ENCODE measurements around the gene MUC4. TPM values are rescaled to one million over a fixed set of nuclear protein-coding genes. Genes with fewer than 3 reads are reported as not detected.

The MUC4 gene
- total RNA-seq, 4 donors from 2014 or later: 5.8 to 23.1 (median 13.0) TPM

- no peak overlapping the region for H3K27ac ChIP-seq
- H3K4me3 ChIP-seq: no peak overlapping the region
- H3K9me3 ChIP-seq: no peaks in the 10 kb centered on the region
- H3K27me3 ChIP-seq: no peaks in the 10 kb centered on the region
- no peaks in the 10 kb centered on the region for H3K4me1 ChIP-seq
- no peaks in the 10 kb centered on the region for H3K36me3 ChIP-seq
- no peak for TF ChIP-seq CTCF (IDR thresholded peaks at IDR 0.05)
- no peak for TF ChIP-seq POLR2A (IDR thresholded peaks at IDR 0.05)
- no peak for DNase-seq
These were observed 45.1 kb downstream of the MUC4 start for GRCh38 chr3:195766671-195767070.

- no peak overlapping the region for H3K27ac ChIP-seq
- H3K27me3 ChIP-seq: no peaks in the 10 kb centered on the region
- H3K4me3 ChIP-seq: no peak overlapping the region
- no peaks in the 10 kb centered on the region for H3K4me1 ChIP-seq
- no peaks in the 10 kb centered on the region for H3K9me3 ChIP-seq
- peak in 1 of 3 donors; percentile 32 for DNase-seq
- no peaks in the 10 kb centered on the region for H3K36me3 ChIP-seq
- no peak for TF ChIP-seq CTCF (IDR thresholded peaks at IDR 0.05)
- no peak for TF ChIP-seq POLR2A (IDR thresholded peaks at IDR 0.05)
These were observed 46.6 kb downstream of the MUC4 start for GRCh38 chr3:195764961-195765706.

GRCh38 chr3:195763843-195764825 is 47.6 kb downstream of the MUC4 start:
- peak in 1 of 3 donors; percentile 33 for DNase-seq
- Histone ChIP-seq H3K27ac (no peak overlapping the region), H3K4me1 (no peaks in the 10 kb centered on the region), H3K27me3 (no peaks in the 10 kb centered on the region), H3K9me3 (no peaks in the 10 kb centered on the region), H3K4me3 (no peak overlapping the region), H3K36me3 (no peaks in the 10 kb centered on the region)
- no peak for TF ChIP-seq POLR2A (IDR thresholded peaks at IDR 0.05)

DNA sequence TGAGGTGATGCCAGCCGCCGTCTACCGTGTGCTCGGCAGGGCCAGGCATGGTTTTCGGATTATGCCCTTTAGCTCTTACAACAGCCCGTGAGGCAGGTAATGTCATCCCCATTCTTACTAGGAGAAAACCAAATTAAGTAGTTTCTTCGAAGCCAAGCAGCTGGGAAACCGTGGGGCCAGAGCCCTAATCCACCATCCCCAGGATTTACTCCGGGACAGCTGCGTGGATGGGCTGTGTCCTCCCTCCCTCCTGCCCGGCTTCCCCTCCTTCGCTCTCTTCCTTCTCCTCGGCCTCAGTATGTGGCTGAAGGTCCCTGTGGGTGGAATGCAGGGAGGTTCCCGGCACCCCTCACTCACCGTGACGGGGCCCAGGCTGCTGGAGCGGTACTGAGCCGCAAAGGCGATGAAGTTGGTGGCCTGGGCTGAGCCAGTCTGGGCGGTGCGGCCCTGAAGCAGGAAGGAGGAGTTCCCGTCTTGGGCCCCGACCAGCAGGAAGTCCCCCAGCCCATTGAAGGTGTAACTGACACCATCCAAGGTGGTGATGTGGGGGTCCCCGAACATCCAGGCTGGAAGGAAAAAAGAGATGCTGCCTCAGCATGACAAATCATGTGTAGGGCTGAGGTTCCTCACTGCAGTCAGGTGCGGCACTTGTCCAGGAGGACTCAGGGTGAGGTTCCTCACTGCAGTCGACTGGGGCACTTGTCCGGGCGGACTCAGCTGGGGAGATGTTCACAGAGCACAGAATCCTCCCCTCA is 48.5 kb downstream of the MUC4 start:
- H3K9me3 ChIP-seq: no peaks in the 10 kb centered on the region
- no peak overlapping the region for H3K4me3 ChIP-seq
- peak in 1 of 3 donors; percentile 34 for DNase-seq
- H3K27me3 ChIP-seq: no peaks in the 10 kb centered on the region
- no peaks in the 10 kb centered on the region for H3K4me1 ChIP-seq
- no peak for TF ChIP-seq POLR2A (IDR thresholded peaks at IDR 0.05)
- TF ChIP-seq CTCF (IDR thresholded peaks at IDR 0.05): no peak
- H3K36me3 ChIP-seq: no peaks in the 10 kb centered on the region
- no peak overlapping the region for H3K27ac ChIP-seq

GRCh38 chr3:195762611-195763010 is 49.1 kb downstream of the MUC4 start:
- DNase-seq: no peak
- Histone ChIP-seq H3K27ac (no peak overlapping the region), H3K9me3 (no peaks in the 10 kb centered on the region), H3K4me1 (no peaks in the 10 kb centered on the region), H3K36me3 (no peaks in the 10 kb centered on the region), H3K4me3 (no peak overlapping the region), H3K27me3 (no peaks in the 10 kb centered on the region)
- no peak for TF ChIP-seq POLR2A (IDR thresholded peaks at IDR 0.05)
- no peak for TF ChIP-seq CTCF (IDR thresholded peaks at IDR 0.05)

Data from Peyer's patch (tissue), 4 donors.